Limb (tissue), 2 donors: ENCODE measurements around the gene ELF1.

Experiments used
- DNase-seq, 2 donors: peaks; one replicate each; pipeline ENCODE4 v3.0.0-alpha.2; 2016; ENCODE audit errors: extremely low spot score in 2 of 2

ELF1 gene

DNA sequence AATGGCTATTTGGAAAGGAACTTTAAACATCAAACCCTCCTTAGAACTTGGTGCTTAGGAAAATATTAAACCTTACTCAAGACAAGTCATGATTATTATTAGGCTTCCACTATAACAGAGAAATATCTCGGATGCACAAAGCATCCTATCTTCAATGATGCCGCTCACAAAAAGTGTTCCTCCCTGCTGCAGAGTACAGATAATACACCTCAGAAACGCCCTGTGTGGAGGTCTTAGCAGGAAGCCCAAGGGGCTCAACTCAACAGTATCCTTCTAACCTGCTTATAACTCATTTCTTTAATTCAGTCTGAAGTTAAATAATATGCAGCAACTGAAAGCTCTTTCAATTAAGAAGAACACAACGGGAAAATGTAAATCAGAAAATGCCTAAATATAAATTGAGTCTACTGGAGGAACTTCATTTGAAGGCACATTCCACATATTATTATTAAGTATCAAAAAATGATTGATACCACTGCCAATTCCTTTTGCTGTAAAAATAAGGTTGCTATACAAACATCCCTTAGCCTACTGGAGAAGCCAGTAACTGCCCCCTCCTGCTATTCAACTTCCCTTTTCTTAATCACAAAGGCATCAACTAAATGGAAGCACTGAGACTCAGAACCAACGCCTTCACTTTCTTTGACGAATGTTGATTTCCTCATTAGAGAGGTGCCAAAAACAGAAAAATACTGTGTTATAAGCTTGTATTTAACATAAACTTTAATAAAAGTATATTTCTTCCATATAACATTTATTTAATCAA lies 12.0 kb downstream of the ELF1 start:
- DNase-seq = no peak

DNA sequence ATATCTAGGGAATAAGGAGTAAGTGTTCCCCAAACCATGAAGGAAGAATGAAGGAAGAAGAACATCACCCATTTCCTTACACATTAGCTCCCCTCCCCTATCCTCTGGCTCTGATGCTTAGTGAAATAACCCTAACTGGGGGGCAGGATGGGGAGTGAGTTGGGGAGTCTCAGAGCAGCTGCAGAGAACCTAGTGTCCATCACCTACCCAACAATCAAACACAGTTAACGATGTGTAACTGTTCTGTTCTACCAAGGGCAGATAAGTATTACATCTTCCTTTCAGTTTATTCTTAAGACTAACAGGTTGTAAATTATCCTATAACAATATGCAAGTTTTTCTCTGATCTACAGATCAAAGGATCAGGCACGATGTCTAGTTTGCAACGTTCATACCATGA lies 12.8 kb downstream of the ELF1 start:
- no peak for DNase-seq

DNA sequence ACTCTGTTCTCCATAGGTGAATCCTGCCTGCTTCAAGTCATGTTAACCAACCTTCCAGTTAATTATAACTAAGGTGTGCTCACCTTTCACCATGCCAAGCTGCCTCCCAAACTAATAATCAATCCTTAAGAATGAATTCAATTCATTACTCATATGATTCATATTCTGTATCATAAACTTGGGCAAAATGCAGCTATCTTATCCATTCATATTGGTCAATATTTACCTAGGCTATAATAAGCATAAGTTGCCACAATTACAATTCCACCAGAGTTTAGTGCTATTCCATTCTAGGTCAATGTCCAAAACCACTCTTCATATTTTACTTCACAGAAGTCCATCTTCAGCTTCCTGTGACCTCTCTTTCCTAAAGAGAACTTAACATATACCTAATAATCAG lies 13.4 kb downstream of the ELF1 start:
- no peak for DNase-seq

DNA sequence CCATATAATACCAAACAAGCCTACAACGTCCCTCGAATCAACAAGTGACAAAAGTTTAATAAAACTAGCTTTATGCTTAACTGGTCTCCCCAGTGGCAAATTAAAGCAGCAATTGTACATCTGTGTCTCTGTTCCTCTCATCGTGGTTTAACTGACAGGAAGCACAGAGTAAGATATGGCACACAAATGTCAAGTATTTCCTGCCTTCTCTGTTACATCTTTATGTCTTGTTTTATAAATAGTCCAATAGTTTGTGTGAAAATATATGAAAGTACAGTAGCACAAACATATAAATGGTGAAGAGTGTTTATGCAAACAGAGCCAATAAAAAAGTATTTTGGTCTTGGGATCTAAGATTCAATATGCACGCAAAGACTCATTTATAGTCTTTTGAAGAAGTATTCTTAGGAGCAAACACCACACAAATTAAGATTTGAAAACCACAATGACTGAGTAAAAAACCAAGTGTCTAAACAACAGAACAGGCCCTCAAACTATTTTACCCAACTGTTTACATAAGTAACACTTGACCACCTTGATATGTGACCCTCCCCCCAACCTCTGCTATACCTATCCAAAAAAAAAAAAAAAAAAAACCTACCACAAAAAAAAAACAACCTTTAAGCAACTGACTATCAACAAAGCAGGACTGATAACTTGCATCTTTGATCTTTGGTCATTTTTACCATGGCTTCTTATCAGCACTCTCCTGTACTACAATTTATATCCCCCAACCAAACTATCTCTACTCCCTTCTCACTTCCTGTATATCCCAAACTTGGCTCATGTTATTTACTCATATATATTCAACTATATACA lies 14.0 kb downstream of the ELF1 start:
- no peak for DNase-seq

DNA sequence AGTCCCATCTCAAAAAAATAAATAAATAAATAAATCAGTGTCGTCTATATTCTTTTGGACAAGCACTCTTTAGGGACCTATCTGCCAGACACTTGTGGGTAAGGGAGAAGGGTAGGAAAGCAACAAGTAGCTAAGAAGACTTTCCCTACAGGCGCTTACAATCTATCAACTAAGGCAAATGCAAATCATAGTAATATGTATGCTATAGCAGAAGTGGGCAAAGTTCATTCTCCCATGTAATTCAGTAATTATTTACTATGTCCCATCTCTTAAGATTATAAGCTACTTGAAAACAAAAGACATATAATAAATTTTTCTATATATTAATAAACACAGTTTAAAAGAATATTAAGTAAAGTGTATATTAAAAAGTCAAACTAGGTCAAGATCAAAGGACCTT lies 16.5 kb downstream of the ELF1 start:
- no peak for DNase-seq

DNA sequence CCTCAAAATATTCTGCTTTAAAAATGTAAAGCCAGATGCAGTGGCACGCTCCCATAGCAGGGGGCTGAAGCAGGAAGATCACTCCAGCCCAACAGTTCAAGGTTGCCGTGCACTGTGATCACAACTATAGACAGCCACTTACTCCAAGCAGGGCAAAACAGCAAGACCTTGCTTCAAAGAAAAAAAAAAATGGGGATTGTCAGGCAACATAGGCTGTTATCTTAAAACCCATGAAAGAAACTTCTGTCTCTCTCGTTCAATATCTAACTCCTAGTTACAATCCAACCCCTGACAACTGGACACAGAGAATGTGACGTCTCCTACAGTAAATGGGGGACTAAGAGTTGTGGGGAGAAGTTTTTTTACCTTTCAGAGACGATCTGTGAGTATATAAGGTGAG lies 17.4 kb downstream of the ELF1 start:
- no peak for DNase-seq

DNA sequence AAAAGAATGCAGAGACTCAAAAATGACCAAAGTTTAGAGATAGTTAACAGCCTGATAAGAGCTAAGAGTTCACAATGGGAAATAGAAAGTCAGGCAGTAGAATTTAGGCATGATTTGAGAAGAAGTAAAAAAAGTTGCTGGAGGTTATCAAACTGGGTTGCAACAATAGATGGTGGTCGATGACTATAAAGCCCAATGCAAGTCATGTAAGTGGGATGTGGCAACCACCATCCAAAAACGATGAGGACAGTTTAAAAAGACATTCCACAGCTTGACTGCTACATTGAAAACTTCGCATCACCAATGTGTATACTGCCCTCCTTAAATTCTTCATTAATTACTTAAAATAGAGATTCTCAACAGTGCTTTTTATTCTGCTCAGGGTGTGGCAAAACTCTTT lies 19.7 kb downstream of the ELF1 start:
- no peak for DNase-seq

DNA sequence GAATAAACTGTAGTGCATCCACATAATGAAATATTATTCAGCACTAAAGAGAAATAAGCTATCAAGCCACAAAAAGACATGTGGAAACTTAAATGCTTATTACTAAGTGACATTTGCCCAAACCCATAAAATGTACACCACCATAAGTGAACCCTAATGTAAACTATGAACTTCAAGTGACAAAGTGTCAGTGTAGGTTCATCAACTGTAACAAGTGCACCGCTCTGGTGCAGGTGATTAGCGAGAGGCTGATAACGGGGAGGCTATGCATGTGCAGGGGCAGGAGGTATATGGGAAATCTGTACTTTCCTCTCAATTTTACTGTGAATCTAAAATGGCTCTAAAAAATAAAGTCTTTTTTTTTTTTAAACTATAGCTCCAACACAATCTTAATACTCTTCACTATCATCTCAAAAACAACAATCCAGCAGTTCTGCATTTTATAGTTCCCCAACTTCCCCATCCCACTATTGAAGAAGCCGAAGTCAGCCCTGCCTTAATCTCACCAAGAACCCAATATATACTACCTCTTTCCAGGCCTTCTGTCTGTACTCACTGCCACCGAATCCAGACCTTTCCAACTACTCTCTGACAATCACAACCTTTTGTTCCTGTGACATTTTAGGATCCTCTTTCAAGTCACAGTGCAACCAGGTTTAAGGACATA lies 22.6 kb downstream of the ELF1 start:
- DNase-seq = no peak

DNA sequence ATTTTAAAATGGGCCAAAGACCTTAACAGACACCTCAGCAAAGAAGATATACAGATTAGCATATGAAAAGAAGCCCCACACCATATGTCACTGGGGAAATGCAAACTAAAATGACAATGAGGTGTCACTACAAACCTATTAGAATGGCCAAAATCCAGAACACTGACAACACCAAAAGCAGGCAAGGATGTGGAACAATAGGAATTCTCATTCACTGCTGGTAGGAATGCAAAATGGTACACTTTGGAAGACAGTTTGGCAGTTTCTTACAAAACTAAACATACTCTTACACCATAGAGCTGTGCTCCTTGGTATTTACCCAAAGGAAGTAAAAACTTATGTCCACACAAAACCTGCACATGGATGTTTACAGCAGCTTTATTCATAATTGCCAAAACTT lies 23.1 kb downstream of the ELF1 start:
- no peak for DNase-seq

DNA sequence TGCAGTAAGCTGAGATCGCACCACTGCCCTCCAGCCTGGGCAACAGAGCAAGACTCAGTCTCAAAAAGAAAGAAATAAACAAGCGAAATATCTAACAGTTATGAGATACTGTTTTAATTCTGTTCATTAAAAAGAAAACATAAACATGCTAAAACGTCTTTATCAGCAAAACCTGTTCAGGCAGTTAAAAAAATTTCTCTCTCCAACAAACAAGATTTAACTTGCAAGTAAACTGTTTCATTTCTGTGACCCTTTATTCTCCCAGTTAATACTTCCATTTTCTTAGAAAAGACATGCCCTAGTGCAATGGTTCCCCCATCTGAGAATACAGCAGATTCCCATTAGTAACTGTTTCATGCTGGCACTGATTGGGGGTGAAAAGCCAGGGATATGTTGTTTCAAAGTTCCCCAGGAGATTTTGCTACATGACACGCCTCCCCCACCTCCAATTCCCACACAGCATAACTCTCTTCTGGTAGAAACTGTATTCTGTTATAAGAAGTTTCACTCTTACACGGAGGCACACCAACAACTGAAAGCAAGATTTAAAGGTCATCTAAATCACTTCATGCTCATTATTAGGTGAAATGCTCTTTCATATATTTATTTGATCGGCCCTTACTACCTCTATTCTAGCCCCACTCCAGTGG lies 24.4 kb downstream of the ELF1 start:
- no peak for DNase-seq

DNA sequence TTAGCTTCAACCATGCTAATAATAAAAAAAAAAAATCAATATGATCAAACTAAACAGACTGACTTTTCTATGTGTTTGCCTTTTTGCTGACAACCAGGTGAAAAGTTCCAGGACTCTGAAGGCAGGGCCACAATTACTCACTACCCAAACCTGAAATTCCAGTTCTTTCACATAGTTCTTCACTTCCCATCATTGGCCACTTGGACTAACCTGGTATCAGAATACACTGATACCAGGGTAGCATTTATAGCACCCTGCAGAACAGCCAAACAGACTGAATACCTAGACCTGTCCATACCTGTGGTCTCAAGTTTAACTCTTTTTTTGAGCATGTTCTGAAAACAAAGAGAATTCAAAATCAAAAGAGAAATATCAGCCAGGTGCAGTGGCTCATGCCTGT lies 25.1 kb downstream of the ELF1 start:
- DNase-seq = no peak

DNA sequence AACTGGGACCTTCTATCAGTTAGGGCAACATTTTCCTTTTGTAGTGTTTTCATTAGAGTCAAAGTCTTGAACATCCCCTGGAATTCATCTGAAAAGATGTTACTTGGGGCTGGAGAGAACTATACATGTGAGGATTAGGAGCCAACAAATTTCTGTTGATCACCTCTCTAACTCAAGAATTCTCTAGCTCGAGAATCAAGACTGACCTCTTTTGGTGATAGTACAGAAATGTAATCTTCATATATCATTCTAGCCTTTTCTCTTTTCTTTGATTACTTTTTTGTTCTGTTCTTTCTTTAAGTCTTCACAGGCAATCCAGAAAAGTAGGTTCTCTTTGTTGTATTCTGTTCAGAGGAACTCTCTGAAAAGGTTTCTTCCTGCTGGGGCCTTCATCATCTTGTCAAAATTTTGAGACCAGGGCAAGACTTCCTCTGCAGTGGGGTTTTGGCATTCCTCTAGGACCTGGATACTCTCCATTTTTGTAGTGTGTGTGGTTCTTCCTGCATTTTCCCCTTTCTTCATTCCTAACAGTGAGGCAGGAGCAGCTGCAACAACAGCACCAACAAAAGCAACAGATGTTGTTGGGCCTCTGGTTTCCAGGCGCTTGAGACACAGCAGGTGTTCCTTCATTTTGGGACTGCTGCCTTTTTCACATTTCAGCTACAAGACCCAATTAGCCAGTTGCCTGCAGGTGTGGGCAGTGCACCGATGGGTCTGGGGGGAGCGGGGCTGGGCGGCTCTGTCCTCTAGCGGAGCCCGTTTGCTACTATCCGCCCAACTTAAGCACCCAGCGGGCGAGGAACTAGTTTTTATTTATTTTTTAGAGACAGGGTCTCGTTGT lies 26.2 kb downstream of the ELF1 start:
- DNase-seq = peak in 1 of 2 donors; percentile 31

DNA sequence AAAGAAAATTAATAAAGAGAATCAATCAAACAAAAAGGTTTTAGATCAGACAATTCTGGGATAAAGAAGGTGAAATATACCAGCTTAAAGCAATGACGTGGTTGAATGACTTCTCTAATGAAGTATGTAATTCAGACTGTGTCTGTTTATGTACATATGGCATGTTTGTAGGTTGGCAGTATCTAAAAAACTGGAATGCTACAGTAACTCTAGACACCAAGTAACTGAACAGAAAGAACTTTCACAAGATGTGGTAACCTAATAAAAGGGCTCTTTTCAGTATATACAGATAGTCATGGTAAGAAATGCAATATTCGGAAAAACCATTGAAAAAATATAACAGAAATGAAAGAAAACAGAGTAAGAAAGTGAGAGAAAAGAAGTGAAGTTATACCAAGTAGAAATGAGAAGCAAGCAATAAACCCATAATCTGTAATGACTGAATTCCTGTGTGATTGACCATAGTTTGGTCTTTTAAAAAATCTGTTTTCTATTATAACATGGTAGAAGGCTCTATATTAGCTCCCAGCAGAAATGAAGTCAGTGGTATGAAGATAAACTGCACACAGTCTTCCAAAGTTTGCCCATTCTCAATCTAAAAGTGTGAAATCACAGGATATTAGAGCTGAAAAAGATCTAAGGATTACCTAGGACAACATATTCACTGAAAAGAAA lies 31.4 kb downstream of the ELF1 start:
- no peak for DNase-seq

DNA sequence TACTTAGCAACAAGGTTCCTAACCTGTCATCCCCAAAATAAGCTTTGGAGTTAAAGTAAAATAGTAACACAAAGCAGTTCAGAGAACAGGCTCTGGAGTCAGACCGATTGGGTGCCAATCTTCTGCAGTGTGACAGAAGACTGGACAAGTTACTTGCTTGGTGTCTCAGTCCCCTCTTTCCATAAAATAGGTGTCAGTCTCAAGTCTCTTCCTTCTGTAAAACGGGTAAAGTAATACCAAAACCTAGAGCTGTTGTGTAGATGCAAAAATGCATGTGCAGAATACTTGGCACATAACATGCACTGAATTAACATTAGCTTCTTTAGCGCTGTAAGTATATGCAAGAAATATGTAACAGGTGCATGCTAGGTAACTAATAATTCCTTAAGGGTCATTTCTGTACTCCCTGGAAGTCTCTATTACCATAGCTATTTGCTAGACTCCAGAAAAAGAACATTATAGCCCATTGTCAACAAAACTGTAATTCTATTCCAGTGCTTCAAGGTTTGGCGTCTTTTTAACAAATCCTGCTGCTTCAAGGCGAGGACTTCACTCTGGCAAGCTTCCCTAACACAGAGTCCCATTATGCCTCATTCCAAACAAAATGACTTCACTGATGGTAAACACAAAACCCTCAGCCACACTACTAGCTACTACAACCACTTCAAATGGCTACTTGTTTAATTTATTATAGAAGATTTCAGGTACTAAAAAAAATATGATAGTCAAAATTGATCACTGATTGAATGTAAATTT lies 32.8 kb downstream of the ELF1 start:
- no peak for DNase-seq

DNA sequence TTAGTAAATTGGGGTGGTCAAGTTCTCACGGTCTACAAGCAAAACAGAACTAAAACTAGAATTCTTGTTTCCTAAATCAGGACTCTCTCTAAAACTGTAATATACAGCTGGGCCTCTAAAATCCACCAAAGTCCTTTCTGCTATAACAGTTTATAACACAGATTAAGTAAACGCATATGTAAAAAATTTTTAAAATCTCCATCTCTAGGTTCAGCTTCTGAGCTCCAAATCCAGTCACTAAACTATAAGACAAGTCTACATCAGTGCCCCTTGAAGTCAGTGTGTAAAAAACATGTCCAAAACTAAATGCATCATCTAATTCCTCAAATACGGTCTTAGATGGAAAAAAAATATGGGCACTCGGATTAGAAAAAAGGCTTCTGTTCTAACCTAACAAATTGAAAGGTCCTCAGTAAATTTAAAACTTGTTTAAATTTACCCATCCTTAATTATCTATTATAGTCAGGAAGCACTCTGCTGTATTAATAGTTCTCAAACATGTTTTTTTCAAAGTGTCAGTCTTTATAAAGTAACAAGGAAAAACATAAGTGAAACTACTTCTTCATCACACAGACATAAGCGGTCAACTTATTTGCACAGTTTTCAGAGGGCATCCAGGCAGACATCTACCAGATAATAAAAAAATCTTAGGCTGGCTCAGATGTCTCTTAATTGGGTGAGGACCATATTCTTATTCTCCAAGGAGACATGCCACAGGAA lies 33.6 kb downstream of the ELF1 start:
- DNase-seq = no peak

DNA sequence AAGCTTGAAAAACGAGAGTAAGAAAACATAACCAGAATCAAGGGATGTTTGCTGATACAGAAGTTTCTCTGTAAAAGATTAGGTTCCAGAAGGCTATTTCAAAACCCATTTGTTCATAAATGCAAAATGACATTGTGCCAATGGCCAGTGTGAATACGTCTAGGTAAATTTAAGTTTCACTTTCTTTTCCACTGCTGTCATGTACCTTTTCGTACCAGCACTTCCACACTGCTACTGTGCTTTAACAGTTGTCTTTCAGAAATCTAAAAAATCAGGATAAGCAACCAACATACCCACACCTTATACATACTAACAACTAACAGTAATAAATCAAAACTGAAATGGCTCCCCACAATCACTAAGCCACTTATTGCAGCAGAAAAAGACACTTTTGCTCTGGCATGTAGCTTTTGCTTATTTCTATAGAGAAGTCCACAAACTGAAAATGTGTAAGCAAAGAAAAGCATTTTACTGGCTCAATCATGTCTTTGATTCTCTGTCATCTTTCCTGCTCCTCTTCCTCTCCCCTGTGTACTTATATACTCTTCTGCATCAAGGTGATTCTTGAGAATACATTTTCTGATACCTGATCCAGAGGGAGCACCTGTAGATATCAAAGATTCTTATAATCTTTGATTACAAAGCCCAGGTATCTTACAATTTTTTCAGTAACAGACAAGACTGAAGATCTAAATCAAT lies 34.3 kb downstream of the ELF1 start:
- DNase-seq = no peak

DNA sequence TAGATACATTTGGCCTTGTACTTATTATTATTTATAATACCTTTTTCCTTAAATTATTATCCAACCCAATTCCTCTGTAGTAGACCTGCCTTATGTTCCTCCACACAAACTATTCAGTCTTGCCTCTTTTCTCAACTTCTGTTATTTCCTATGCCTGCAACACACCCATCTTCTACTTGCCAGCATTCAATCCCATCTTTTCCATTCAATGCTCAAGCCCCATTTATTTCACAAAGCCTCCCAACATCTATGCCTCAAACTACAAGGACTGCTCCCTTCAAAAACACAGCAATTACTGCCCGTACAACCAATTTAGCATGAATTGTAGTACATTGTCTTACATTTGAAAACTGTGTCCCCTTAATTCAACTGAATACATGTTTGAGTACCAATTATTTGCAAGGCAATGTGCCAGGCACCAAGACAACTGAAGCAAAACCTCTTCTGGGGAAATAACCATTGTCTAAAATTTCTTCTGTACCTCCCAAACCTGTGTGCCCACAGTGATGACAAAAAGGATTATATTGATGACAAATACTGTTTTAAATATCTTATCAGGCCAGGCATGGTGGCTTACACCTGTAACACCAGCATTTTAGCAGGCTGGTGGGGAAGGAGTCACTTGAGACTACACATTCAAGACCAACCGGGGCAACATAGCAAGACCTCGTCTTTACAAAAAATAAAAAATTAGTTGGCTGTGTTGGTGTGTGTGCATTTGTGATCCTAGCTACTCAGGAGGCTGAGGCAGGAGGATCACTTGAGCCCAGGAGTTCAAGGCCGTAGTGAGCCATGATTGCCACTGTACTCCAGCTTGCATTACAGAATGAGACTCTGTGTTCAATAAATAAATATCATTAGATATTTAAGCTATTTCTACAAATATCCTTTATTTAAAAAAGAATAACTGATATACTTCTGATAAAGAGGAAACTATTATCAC lies 35.1 kb downstream of the ELF1 start:
- no peak for DNase-seq
